ENCODE results near the gene OGFRL1. TPM values are rescaled to one million over a fixed set of nuclear protein-coding genes. Genes with fewer than 3 reads are reported as not detected.

The OGFRL1 gene
- total and polyA plus RNA-seq, 9 of the 15 experiments (the other 6 are each of a cell fraction or from before 2014, with no cell fraction given) = 0.01 to 0.07 (median 0.03) TPM

DNA sequence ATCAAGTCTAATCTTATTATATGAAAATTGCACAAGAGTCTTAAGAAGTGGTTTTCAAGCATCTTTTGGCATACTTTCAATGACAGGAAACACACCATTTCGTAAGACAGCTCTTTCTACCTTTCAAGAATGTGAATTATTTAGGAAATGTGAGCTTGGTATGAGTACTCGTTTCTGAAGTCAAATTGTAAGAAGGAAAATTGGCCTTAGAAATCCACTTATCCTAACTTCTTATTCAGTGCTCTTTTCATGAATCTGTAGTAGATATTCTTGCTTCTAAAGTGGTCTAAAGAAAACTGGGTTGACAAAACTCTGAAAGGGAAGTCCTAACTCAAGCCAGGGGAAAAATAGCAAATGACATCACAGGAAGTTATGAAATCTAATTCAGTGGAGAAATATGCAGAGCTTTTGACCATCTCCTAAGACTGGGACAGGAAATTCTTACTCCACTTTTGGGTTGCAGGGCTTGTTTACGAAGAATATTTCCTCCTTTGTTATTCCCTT lies 38.5 kb upstream of the OGFRL1 start:
- ChIA-PET CTCF (ENCODE audit: low intra/inter-chr PET ratio) (no interaction called here), POLR2A (no interaction called here)
- FAIRE-seq = no peak
- TF ChIP-seq ZNF431 (CRISPR knock-in tag; IDR thresholded peaks at IDR 0.05) (no peak), RFX1 (IDR thresholded peaks at IDR 0.05) (no peak), ZKSCAN1 (IDR thresholded peaks at IDR 0.05; ENCODE audit: low read depth, low read length) (no peak), SLC30A9 (CRISPR knock-in tag; IDR thresholded peaks at IDR 0.05) (no peak), SMARCA4 (IDR thresholded peaks at IDR 0.05) (no peak), CEBPG (CRISPR knock-in tag; IDR thresholded peaks at IDR 0.05) (no peak), CEBPG (tag; conservative IDR thresholded peaks at IDR 0.05 in 1 of 2, IDR thresholded peaks at IDR 0.05 in 1 of 2) (no peak), PTBP1 (IDR thresholded peaks at IDR 0.05; ENCODE audit: low read depth, low read length) (no peak), ZNF445 (CRISPR knock-in tag; IDR thresholded peaks at IDR 0.05; ENCODE audit: low read depth) (no peak), IRF2 (CRISPR knock-in tag; IDR thresholded peaks at IDR 0.05) (no peak), HSF4 (CRISPR knock-in tag; IDR thresholded peaks at IDR 0.05; ENCODE audit: borderline replicate concordance) (no peak), CBFB (CRISPR knock-in tag; IDR thresholded peaks at IDR 0.05) (no peak), SIRT6 (IDR thresholded peaks at IDR 0.05; ENCODE audit: low read depth, low read length) (no peak), RB1 (IDR thresholded peaks at IDR 0.05; ENCODE audit: low read depth) (no peak)
- TF ChIP-seq, protein P1, sequence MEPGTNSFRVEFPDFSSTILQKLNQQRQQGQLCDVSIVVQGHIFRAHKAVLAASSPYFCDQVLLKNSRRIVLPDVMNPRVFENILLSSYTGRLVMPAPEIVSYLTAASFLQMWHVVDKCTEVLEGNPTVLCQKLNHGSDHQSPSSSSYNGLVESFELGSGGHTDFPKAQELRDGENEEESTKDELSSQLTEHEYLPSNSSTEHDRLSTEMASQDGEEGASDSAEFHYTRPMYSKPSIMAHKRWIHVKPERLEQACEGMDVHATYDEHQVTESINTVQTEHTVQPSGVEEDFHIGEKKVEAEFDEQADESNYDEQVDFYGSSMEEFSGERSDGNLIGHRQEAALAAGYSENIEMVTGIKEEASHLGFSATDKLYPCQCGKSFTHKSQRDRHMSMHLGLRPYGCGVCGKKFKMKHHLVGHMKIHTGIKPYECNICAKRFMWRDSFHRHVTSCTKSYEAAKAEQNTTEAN (CRISPR knock-in tag; IDR thresholded peaks at IDR 0.05) = no peak
- TF ChIP-seq, protein P2, sequence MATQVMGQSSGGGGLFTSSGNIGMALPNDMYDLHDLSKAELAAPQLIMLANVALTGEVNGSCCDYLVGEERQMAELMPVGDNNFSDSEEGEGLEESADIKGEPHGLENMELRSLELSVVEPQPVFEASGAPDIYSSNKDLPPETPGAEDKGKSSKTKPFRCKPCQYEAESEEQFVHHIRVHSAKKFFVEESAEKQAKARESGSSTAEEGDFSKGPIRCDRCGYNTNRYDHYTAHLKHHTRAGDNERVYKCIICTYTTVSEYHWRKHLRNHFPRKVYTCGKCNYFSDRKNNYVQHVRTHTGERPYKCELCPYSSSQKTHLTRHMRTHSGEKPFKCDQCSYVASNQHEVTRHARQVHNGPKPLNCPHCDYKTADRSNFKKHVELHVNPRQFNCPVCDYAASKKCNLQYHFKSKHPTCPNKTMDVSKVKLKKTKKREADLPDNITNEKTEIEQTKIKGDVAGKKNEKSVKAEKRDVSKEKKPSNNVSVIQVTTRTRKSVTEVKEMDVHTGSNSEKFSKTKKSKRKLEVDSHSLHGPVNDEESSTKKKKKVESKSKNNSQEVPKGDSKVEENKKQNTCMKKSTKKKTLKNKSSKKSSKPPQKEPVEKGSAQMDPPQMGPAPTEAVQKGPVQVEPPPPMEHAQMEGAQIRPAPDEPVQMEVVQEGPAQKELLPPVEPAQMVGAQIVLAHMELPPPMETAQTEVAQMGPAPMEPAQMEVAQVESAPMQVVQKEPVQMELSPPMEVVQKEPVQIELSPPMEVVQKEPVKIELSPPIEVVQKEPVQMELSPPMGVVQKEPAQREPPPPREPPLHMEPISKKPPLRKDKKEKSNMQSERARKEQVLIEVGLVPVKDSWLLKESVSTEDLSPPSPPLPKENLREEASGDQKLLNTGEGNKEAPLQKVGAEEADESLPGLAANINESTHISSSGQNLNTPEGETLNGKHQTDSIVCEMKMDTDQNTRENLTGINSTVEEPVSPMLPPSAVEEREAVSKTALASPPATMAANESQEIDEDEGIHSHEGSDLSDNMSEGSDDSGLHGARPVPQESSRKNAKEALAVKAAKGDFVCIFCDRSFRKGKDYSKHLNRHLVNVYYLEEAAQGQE (IDR thresholded peaks at IDR 0.05; ENCODE audit: borderline replicate concordance) = no peak
- TF ChIP-seq, protein P2 (CRISPR knock-in tag; IDR thresholded peaks at IDR 0.05; ENCODE audit: low read depth) = no peak

More for the DNA sequence above, 38.5 kb upstream of the OGFRL1 start:
- no peak overlapping the region for H3K9ac ChIP-seq (ENCODE audit: insufficient read depth in 1 of 2, low read depth in 2 of 2, low read length in 2 of 2)
- no peaks in the 10 kb centered on the region for H3K9me1 ChIP-seq (ENCODE audit: control insufficient read depth, insufficient read depth, low read length)
- no peaks in the 10 kb centered on the region for H3K36me3 ChIP-seq (ENCODE audit: control insufficient read depth, insufficient read depth, low read length)
- H3K27ac ChIP-seq (ENCODE audit: extremely low read depth, low read depth, low read length) = no peak overlapping the region
- DNase-seq (ENCODE audit: extremely low read depth in 1 of 4, low spot score in 3 of 4) = no peak
- H3K9me3 ChIP-seq (replicated peaks; ENCODE audit: control insufficient read depth, insufficient read depth, low read depth, low read length) = no peaks in the 10 kb centered on the region
- H3K27me3 ChIP-seq (ENCODE audit: control insufficient read depth in 2 of 2, insufficient read depth in 2 of 2, low read length in 2 of 2) = peaks cover 0 to 5% of the 10 kb centered on the region in 2 experiments; a peak in 1 of 5 replicates
- no peaks in the 10 kb centered on the region for H3K4me1 ChIP-seq (replicated peaks in 1 of 2; ENCODE audit: control insufficient read depth in 2 of 2, insufficient read depth in 2 of 2, low read length in 2 of 2)
- BruUV-seq (replicated peaks) = no TSS peak
- no peak for ATAC-seq
- intact Hi-C loops (cut with micrococcal nuclease) = no loop called here
- H3K79me2 ChIP-seq (ENCODE audit: control insufficient read depth, insufficient read depth, low read length) = no peaks in the 10 kb centered on the region
- in situ Hi-C loops (cut with MboI) = no loop called here
- H4K20me1 ChIP-seq (replicated peaks; ENCODE audit: control insufficient read depth, insufficient read depth, low read length) = no peaks in the 10 kb centered on the region
- no peak overlapping the region for H2AFZ ChIP-seq (ENCODE audit: low read depth, low read length)
- 0% methylated on average over 3 of the region's 3 CpGs for WGBS (ENCODE audit: insufficient coverage, low coverage, missing lambda C conversion rate)
- H3K4me3 ChIP-seq = no peak overlapping the region
- no peak overlapping the region for H3K4me2 ChIP-seq (ENCODE audit: insufficient read depth, low read length)
